GM06990 (cell line): Measurements from ENCODE around the gene ADSS1.

Experiments used
- DNase-seq: peaks from one replicate; pipeline ENCODE4 v3.0.0-alpha.2; 2011; ENCODE audit not compliant: insufficient read length; ENCODE audit errors: extremely low read depth
- H3K27me3 ChIP-seq: replicated peaks from 2 replicates; pipeline ENCODE4 v1.6.0; 2011; ENCODE audit warnings: low read length; ENCODE audit not compliant: control insufficient read depth, insufficient read depth
- H3K36me3 ChIP-seq: 2 replicates; pipeline ENCODE4 v1.5.1; 2011; ENCODE audit warnings: low read length; ENCODE audit not compliant: control insufficient read depth, insufficient read depth
- H3K4me3 ChIP-seq: replicated peaks from 2 replicates; pipeline ENCODE4 v1.5.1; 2011; ENCODE audit warnings: low read depth, mild to moderate bottlenecking, control low read depth, low read length
- CTCF ChIP-seq: IDR thresholded peaks from 2 replicates; pipeline ENCODE4 v1.5.1; 2011; ENCODE audit warnings: low read length, control low read depth, mild to moderate bottlenecking, inconsistent platforms; ENCODE audit not compliant: insufficient read depth, poor library complexity, severe bottlenecking

ADSS1 gene

DNA sequence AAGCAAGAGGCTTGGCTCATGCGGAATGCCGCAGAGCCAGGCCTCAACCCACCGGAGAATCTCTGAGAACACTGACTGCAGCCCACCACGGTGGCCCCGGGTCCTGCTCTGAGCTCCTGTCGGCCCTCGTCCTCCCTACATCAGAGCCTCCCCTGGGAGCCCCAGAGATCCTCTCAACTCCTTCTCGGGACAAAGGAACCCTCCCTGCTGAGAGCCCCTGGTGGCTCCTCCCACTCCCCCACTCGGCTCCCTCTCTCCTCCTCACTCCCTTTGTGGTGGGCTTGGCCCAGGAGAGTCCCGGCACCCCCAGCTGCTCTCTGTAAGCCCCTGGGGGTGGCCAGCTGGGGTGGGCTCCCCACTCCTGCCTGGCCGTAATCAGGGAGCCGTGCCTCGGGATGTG is 45.7 kb upstream of the ADSS1 start:
- peak overlapping the region; percentile 61; the same call in 1 of the 2 replicates for H3K4me3 ChIP-seq
- no peaks in the 10 kb centered on the region for H3K27me3 ChIP-seq
- DNase-seq = no peak
- TF ChIP-seq CTCF = no peak
- no peaks in the 10 kb centered on the region for H3K36me3 ChIP-seq

DNA sequence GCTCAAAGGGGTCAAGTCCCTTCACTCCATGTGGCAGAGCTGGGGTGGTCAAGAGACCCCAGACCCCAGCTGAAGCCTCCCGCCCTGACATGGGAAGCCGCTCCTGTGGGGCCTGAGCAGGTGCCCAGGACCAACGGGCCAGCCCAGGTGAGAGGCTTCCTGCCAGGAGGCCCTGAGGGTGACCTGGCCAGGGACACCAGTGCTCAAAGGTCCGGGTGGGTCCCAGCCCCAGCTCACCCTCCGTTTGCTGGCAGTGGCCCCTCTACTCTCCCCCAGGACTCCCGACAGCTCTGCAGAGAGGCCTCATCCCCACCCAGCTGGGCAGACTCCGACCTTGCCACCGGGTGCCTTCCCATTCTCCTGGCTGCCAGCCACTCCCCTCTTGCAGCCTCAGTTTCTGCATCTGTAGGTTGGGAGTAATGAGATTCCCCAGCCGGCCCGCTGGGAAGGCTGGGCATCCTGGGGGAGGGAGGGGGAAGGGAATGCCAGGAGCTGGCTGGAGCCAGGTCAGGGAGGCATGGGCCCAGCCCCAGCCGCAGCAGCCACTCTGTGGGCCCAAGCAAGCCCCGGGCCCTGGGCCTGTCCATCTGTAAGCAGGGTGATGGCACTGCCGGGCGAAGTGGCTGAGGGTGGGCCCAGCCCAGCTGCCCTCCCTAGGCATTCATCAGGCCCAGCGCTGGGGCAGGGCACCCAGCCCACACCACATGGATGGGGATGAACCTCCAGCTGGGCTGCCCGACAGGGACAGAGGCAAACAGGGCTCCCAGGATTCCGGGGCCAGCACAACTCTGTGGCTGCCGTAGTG is 44.9 kb upstream of the ADSS1 start:
- no peaks in the 10 kb centered on the region for H3K36me3 ChIP-seq
- no peaks in the 10 kb centered on the region for H3K27me3 ChIP-seq
- no peak for TF ChIP-seq CTCF
- DNase-seq = no peak
- H3K4me3 ChIP-seq = no peak overlapping the region

- Histone ChIP-seq H3K27me3 (no peaks in the 10 kb centered on the region), H3K36me3 (no peaks in the 10 kb centered on the region), H3K4me3 (no peak overlapping the region)
- TF ChIP-seq CTCF = no peak
- no peak for DNase-seq
Observed at GRCh38 chr14:104680056-104680805, 43.8 kb upstream of the ADSS1 start.

- Histone ChIP-seq H3K27me3 (no peaks in the 10 kb centered on the region), H3K4me3 (no peak overlapping the region), H3K36me3 (no peaks in the 10 kb centered on the region)
- peak; percentile 51 for TF ChIP-seq CTCF
- DNase-seq = peak; percentile 65
Observed at GRCh38 chr14:104680806-104681688, 43.0 kb upstream of the ADSS1 start.

- no peak for DNase-seq
- Histone ChIP-seq H3K36me3 (no peaks in the 10 kb centered on the region), H3K4me3 (no peak overlapping the region), H3K27me3 (no peaks in the 10 kb centered on the region)
- no peak for TF ChIP-seq CTCF
Observed at GRCh38 chr14:104681689-104682074, 42.3 kb upstream of the ADSS1 start.
